GM19397 (cell line): ENCODE data around the gene CADM2.

Source experiments
- ATAC-seq: cut with Tn5 transposase; IDR thresholded peaks from one replicate; pipeline ENCODE4 v1.9.1; 2021; ENCODE audit warnings: mild to moderate bottlenecking, moderate library complexity; ENCODE audit not compliant: unreplicated experiment

CADM2 gene

GRCh38 chr3:85539232-85539631, 580.4 kb downstream of the CADM2 start:
- no peak for ATAC-seq

GRCh38 chr3:85554153-85554552, 595.4 kb downstream of the CADM2 start:
- ATAC-seq = no peak

- ATAC-seq = no peak
These were observed 601.4 kb downstream of the CADM2 start for GRCh38 chr3:85560088-85560785.

GRCh38 chr3:85567071-85567676, 608.4 kb downstream of the CADM2 start:
- no peak for ATAC-seq

- no peak for ATAC-seq
These were observed 612.0 kb downstream of the CADM2 start for GRCh38 chr3:85570819-85571218.

GRCh38 chr3:85571835-85572234, 613.0 kb downstream of the CADM2 start:
- ATAC-seq = no peak

GRCh38 chr3:85572426-85572825, 613.6 kb downstream of the CADM2 start:
- ATAC-seq = no peak

- no peak for ATAC-seq
These were observed 614.2 kb downstream of the CADM2 start for GRCh38 chr3:85572978-85573377.

GRCh38 chr3:85574006-85574705, 615.4 kb downstream of the CADM2 start:
- no peak for ATAC-seq

GRCh38 chr3:85576091-85576690, 617.4 kb downstream of the CADM2 start:
- ATAC-seq = peak; percentile 85

GRCh38 chr3:85576697-85577200, 618.0 kb downstream of the CADM2 start:
- ATAC-seq = no peak

GRCh38 chr3:85584779-85585356, 626.1 kb downstream of the CADM2 start:
- ATAC-seq = peak; percentile 61

GRCh38 chr3:85586018-85586417, 627.2 kb downstream of the CADM2 start:
- ATAC-seq = no peak

- no peak for ATAC-seq
These were observed 630.4 kb downstream of the CADM2 start for GRCh38 chr3:85589145-85589544.

- no peak for ATAC-seq
These were observed 632.7 kb downstream of the CADM2 start for GRCh38 chr3:85591451-85591850.

- ATAC-seq = no peak
These were observed 633.5 kb downstream of the CADM2 start for GRCh38 chr3:85592256-85592655.

GRCh38 chr3:85594676-85595075, 635.9 kb downstream of the CADM2 start:
- no peak for ATAC-seq

- ATAC-seq = no peak
These were observed 644.6 kb downstream of the CADM2 start for GRCh38 chr3:85603378-85603777.

GRCh38 chr3:85604641-85605040, 645.9 kb downstream of the CADM2 start:
- ATAC-seq = no peak

- ATAC-seq = no peak
These were observed 646.3 kb downstream of the CADM2 start for GRCh38 chr3:85605066-85605465.

GRCh38 chr3:85626662-85627061, 667.9 kb downstream of the CADM2 start:
- ATAC-seq = no peak
